Hepatocyte (in vitro differentiated cells): ENCODE results near the gene FDXR. TPM values are rescaled to one million over a fixed set of nuclear protein-coding genes. Genes with fewer than 3 reads are reported as not detected.

ENCODE experiments used
- DNase-seq: peaks from one replicate; pipeline ENCODE4 v3.0.0-alpha.2; 2016; ENCODE audit warnings: low spot score
- H2AFZ ChIP-seq: fragments of 200-600 bp; sonication (generic); 2 replicates; pipeline ENCODE4 v1.6.0; 2016; ENCODE audit warnings: antibody characterized with exemption, mild to moderate bottlenecking
- H3K27ac ChIP-seq: fragments of 200-600 bp; sonication (generic); 2 replicates; pipeline ENCODE4 v1.5.1; 2016; ENCODE audit warnings: mild to moderate bottlenecking
- H3K27me3 ChIP-seq: fragments of 200-600 bp; sonication (generic); 2 replicates; pipeline ENCODE4 v1.6.1; 2016
- H3K36me3 ChIP-seq: fragments of 200-600 bp; sonication (generic); replicated peaks from 2 replicates; pipeline ENCODE4 v1.5.1; 2016; ENCODE audit warnings: low read depth; ENCODE audit not compliant: insufficient read depth
- H3K4me1 ChIP-seq: fragments of 200-600 bp; sonication (generic); 2 replicates; pipeline ENCODE4 v1.5.1; 2016; ENCODE audit warnings: mild to moderate bottlenecking, moderate library complexity; ENCODE audit not compliant: insufficient read depth
- H3K4me2 ChIP-seq: fragments of 200-600 bp; sonication (generic); 2 replicates; pipeline ENCODE4 v1.6.0; 2016
- H3K4me3 ChIP-seq: fragments of 200-600 bp; sonication (generic); 2 replicates; pipeline ENCODE4 v1.5.1; 2016; ENCODE audit warnings: mild to moderate bottlenecking
- H3K79me2 ChIP-seq: fragments of 200-600 bp; sonication (generic); 2 replicates; pipeline ENCODE4 v1.6.0; 2017; ENCODE audit warnings: mild to moderate bottlenecking
- H3K9me2 ChIP-seq: fragments of 200-600 bp; sonication (generic); replicated peaks from 2 replicates; pipeline ENCODE4 v1.6.0; 2017; ENCODE audit warnings: mild to moderate bottlenecking; ENCODE audit not compliant: insufficient read depth
- H3K9me3 ChIP-seq: fragments of 200-600 bp; sonication (generic); 2 replicates; pipeline ENCODE4 v1.5.1; 2016; ENCODE audit warnings: low read depth, mild to moderate bottlenecking
- H4K20me1 ChIP-seq: fragments of 200-600 bp; sonication (generic); 2 replicates; pipeline ENCODE4 v1.6.0; 2016; ENCODE audit warnings: mild to moderate bottlenecking; ENCODE audit not compliant: insufficient read depth, poor library complexity, severe bottlenecking
- EZH2 ChIP-seq: fragments of 200-600 bp; sonication (generic); IDR thresholded peaks from 2 replicates; pipeline ENCODE4 v1.6.1; 2016; ENCODE audit warnings: antibody characterized with exemption, mild to moderate bottlenecking, borderline replicate concordance
- EZH2phosphoT487 ChIP-seq: fragments of 200-600 bp; sonication (generic); IDR thresholded peaks from one replicate; pipeline ENCODE4 v1.6.1; 2018; ENCODE audit warnings: antibody characterized with exemption, mild to moderate bottlenecking, low read depth, moderate library complexity; ENCODE audit not compliant: unreplicated experiment, severe bottlenecking
- WGBS: methylation state at CpG from one replicate; pipeline ENCODE4 v1.1.6; 2016; ENCODE audit warnings: low lambda C conversion rate; ENCODE audit errors: missing lambda C conversion rate; 5-methylcytosine and 5-hydroxymethylcytosine counted together
- polyA plus RNA-seq: library from polyadenylated mRNA; unstranded; fragments of >200 nt; fragmentation: Nextera tagmentation; extraction: Ambion mirVana; gene quantifications from 2 replicates; pipeline ENCODE4 v1.2.1, GENCODE V29; 2016
- total RNA-seq: library from RNA; depleted of rRNA; stranded (reverse); fragments of >200 nt; gene quantifications from 2 replicates; pipeline ENCODE4 v1.2.3, GENCODE V29; 2014
- TF ChIP-seq, protein P1 (sequence below): fragments of 200-600 bp; sonication (generic); IDR thresholded peaks from 2 replicates; pipeline ENCODE4 v1.5.1; 2016; ENCODE audit warnings: antibody characterized with exemption, mild to moderate bottlenecking; ENCODE audit not compliant: poor library complexity

Gene FDXR
- total and polyA plus RNA-seq, 2 experiments from 2014 or later = 12.2 to 14.2 TPM

DNA sequence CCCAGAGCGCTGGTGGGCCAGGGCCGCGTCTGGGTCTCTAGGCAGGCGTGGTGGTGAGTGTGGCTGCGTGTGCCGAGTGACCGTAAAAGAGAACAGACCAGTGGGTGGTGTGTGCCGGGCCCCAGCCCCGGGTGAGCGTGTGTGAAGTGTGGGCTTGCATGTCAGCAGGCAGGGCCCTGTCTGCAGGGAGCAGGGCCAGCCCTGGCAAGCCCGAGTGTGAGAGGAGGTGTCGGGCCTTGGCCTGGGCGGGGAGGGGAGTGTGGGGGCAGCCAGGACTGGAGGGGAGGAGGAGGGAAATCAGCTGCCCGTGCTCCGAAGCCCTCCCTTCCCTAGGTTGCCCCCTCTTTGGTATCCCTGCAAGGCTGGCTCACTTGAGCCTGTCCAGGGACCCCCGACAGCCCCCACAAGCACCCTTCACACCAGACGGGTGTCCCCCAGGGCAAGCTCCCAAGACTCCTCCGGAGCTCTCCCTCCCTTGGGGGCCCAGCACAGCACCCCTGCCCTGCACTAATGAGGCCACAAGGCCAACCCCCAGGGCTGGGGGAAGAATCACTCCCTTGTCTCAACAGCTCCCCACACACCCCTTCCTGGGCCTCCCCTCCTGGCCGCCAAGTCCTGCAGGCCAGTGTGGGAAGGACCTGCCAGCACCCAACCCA is 48.4 kb upstream of the FDXR start:
- peak; percentile 5 for DNase-seq

DNA sequence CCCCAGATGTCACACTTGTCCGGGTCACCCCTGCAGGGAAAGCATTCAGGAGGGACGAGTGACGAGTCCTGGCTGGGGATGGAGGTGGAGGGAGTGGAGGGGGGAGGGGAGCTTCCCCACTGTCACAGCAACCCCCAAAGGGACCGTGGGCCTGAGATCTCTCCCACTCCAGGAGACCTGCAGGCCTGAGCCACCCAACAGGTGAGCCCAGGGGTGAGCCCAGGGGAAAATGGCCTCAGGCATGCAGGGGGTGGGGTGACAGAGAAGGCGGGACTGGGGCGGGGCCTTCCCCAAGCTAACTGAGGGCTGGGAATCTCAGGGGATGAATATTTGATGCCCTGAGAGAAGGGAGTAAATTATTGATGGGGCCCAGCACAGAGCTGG is 47.8 kb upstream of the FDXR start:
- Histone ChIP-seq H3K9me3 (no peaks in the 10 kb centered on the region), H3K36me3 (no peaks in the 10 kb centered on the region), H3K4me3 (no peak overlapping the region), H3K79me2 (no peaks in the 10 kb centered on the region), H3K9me2 (no peaks in the 10 kb centered on the region), H4K20me1 (no peaks in the 10 kb centered on the region), H3K27me3 (peaks cover 33% of the 10 kb centered on the region), H3K27ac (no peak overlapping the region), H3K4me2 (no peak overlapping the region), H3K4me1 (peaks cover 20% of the 10 kb centered on the region), H2AFZ (no peak overlapping the region)
- DNase-seq = peak; percentile 14
- WGBS = 79% methylated on average over 3 of the region's 6 CpGs
- TF ChIP-seq EZH2phosphoT487 (no peak), EZH2 (no peak)
- TF ChIP-seq, protein P1, sequence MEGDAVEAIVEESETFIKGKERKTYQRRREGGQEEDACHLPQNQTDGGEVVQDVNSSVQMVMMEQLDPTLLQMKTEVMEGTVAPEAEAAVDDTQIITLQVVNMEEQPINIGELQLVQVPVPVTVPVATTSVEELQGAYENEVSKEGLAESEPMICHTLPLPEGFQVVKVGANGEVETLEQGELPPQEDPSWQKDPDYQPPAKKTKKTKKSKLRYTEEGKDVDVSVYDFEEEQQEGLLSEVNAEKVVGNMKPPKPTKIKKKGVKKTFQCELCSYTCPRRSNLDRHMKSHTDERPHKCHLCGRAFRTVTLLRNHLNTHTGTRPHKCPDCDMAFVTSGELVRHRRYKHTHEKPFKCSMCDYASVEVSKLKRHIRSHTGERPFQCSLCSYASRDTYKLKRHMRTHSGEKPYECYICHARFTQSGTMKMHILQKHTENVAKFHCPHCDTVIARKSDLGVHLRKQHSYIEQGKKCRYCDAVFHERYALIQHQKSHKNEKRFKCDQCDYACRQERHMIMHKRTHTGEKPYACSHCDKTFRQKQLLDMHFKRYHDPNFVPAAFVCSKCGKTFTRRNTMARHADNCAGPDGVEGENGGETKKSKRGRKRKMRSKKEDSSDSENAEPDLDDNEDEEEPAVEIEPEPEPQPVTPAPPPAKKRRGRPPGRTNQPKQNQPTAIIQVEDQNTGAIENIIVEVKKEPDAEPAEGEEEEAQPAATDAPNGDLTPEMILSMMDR = no peak

More for the DNA sequence above, 48.4 kb upstream of the FDXR start:
- no peaks in the 10 kb centered on the region for H4K20me1 ChIP-seq
- no peak overlapping the region for H3K4me2 ChIP-seq
- H2AFZ ChIP-seq = no peak overlapping the region
- no peaks in the 10 kb centered on the region for H3K9me3 ChIP-seq
- 76% methylated on average over 14 of the region's 19 CpGs for WGBS
- TF ChIP-seq EZH2phosphoT487 (no peak), EZH2 (no peak)
- TF ChIP-seq, protein P1 = no peak
- peaks cover 38% of the 10 kb centered on the region for H3K27me3 ChIP-seq
- H3K79me2 ChIP-seq = no peaks in the 10 kb centered on the region
- H3K36me3 ChIP-seq = no peaks in the 10 kb centered on the region
- no peak overlapping the region for H3K27ac ChIP-seq
- H3K9me2 ChIP-seq = no peaks in the 10 kb centered on the region
- peaks cover 20% of the 10 kb centered on the region for H3K4me1 ChIP-seq
- no peak overlapping the region for H3K4me3 ChIP-seq

DNA sequence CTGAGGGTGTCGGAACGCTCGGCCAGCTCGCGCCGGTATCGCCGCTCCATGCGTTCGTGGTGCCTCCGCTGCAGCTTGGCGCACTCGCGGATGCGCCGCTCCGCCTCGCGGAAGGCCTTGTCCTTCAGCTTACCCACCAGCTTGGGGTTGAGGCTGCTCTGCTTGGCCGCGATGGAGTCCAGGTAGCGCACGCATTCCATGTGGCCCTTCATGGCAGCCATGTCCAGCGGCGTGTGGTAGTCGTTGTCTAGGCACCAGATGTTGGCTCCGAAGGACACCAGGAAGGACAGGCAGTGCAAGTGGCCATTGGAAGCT is 47.5 kb upstream of the FDXR start:
- Histone ChIP-seq H3K4me1 (peaks cover 20% of the 10 kb centered on the region), H3K36me3 (no peaks in the 10 kb centered on the region), H3K9me3 (no peaks in the 10 kb centered on the region), H3K79me2 (no peaks in the 10 kb centered on the region), H3K27me3 (peaks cover 29% of the 10 kb centered on the region), H4K20me1 (no peaks in the 10 kb centered on the region), H3K4me2 (no peak overlapping the region), H3K27ac (no peak overlapping the region), H3K9me2 (no peaks in the 10 kb centered on the region), H2AFZ (no peak overlapping the region), H3K4me3 (no peak overlapping the region)
- DNase-seq = peak; percentile 3
- 99% methylated on average over 27 of the region's 27 CpGs for WGBS
- TF ChIP-seq, protein P1 = no peak
- no peak for TF ChIP-seq EZH2
- TF ChIP-seq EZH2phosphoT487 = no peak
